Endothelial cell of umbilical vein (primary cell): ENCODE data around the gene IGSF10. TPM values are rescaled to one million over a fixed set of nuclear protein-coding genes. Genes with fewer than 3 reads are reported as not detected.

Source experiments
- BruUV-seq: library from RNA; stranded (reverse); fragments of 400-500 nt; replicated peaks from 2 replicates; lab custom pipeline; 2021; lab: Mats Ljungman, UMichigan
- CTCF ChIA-PET: fragments of 300-600, 350-600 bp; sonication (Branson Sonifier 250); formaldehyde crosslinking; loops from one replicate; lab custom pipeline; 2021; ENCODE audit warnings: antibody characterized with exemption, inconsistent platforms; lab: Charles Lee
- POLR2A ChIA-PET: fragments of 300-600, 350-600 bp; sonication (Branson Sonifier 250); formaldehyde crosslinking; loops from one replicate; lab custom pipeline; 2021; ENCODE audit warnings: antibody characterized with exemption, inconsistent platforms; lab: Charles Lee
- DNase-seq: peaks from one replicate; pipeline ENCODE4 v3.0.0-alpha.2; 2011; ENCODE audit warnings: low read depth, low spot score
- FAIRE-seq: peaks from 2 replicates; lab custom pipeline; 2011; peaks lifted over from hg19 to GRCh38; lab: Jason Lieb, UNC
- H2AFZ ChIP-seq: 2 replicates; pipeline ENCODE4 v1.6.0; 2012; ENCODE audit warnings: low read depth, low read length, control low read depth, inconsistent platforms
- H3K27ac ChIP-seq: 2 replicates; pipeline ENCODE4 v1.5.1; 2011; ENCODE audit warnings: low read depth, mild to moderate bottlenecking, control low read depth, low read length, moderate library complexity; ENCODE audit not compliant: insufficient read depth
- H3K27me3 ChIP-seq, 2 experiments: 2 replicates each; pipeline versions ENCODE4 v1.6.0 to v1.6.1; 2011; ENCODE audit warnings: low read length in 2 of 2, mixed read lengths in 1 of 2; ENCODE audit not compliant: control insufficient read depth in 2 of 2, insufficient read depth in 2 of 2
- H3K36me3 ChIP-seq, 2 experiments: 2 replicates in 1 of 2; 3 replicates in 1 of 2; pipeline ENCODE4 v1.5.1; 2011; ENCODE audit warnings: low read length in 2 of 2, mild to moderate bottlenecking in 1 of 2, moderate library complexity in 1 of 2; ENCODE audit not compliant: control insufficient read depth in 2 of 2, insufficient read depth in 2 of 2; ENCODE audit errors: extremely low read depth in 1 of 2
- H3K4me1 ChIP-seq: 3 replicates; pipeline ENCODE4 v1.5.1; 2011; ENCODE audit warnings: mild to moderate bottlenecking, low read length; ENCODE audit not compliant: control insufficient read depth, insufficient read depth; ENCODE audit errors: extremely low read depth
- H3K4me2 ChIP-seq: 2 replicates; pipeline ENCODE4 v1.6.1; 2011; ENCODE audit warnings: low read length, control low read depth, mixed read lengths; ENCODE audit not compliant: insufficient read depth
- H3K4me3 ChIP-seq, 3 experiments: fragments of 200-600 bp in 1 of 3; sonication (generic), shearing (Covaris generic) in 1 of 3; replicated peaks in 1 of 3; 2 replicates each; pipeline ENCODE4 v1.5.1; 2011 to 2016; ENCODE audit warnings: control low read depth in 3 of 3, low read length in 3 of 3, mild to moderate bottlenecking in 2 of 3, inconsistent platforms in 1 of 3, low read depth in 1 of 3, moderate library complexity in 1 of 3; ENCODE audit not compliant: insufficient read depth in 1 of 3
- H3K79me2 ChIP-seq: 2 replicates; pipeline ENCODE4 v1.6.0; 2012; ENCODE audit warnings: low read length, inconsistent platforms; ENCODE audit not compliant: control insufficient read depth, insufficient read depth
- H3K9ac ChIP-seq: replicated peaks from 2 replicates; pipeline ENCODE3; 2011; ENCODE audit warnings: low read length, control low read depth; ENCODE audit not compliant: insufficient read depth; ENCODE audit errors: extremely low read depth
- H3K9me1 ChIP-seq: replicated peaks from 3 replicates; pipeline ENCODE4 v1.6.0; 2011; ENCODE audit warnings: mild to moderate bottlenecking, low read length; ENCODE audit not compliant: control insufficient read depth, insufficient read depth; ENCODE audit errors: extremely low read depth
- H3K9me3 ChIP-seq: replicated peaks from 2 replicates; pipeline ENCODE4 v1.5.1; 2012; ENCODE audit warnings: low read length, inconsistent platforms; ENCODE audit not compliant: control insufficient read depth, insufficient read depth
- H4K20me1 ChIP-seq: replicated peaks from 2 replicates; pipeline ENCODE3; 2011; ENCODE audit warnings: mild to moderate bottlenecking, low read length; ENCODE audit not compliant: control insufficient read depth, insufficient read depth; ENCODE audit errors: extremely low read depth
- EZH2 ChIP-seq: IDR thresholded peaks from 2 replicates; pipeline ENCODE4 v1.6.1; 2012; ENCODE audit warnings: borderline replicate concordance, low read depth, mild to moderate bottlenecking, moderate library complexity, low read length, inconsistent platforms; ENCODE audit not compliant: severe bottlenecking
- FOS ChIP-seq: IDR thresholded peaks from 2 replicates; pipeline ENCODE4 v1.6.1; 2011; ENCODE audit warnings: mild to moderate bottlenecking, low read length, moderate library complexity, borderline replicate concordance; ENCODE audit not compliant: insufficient read depth
- GATA2 ChIP-seq: IDR thresholded peaks from 2 replicates; pipeline ENCODE4 v1.7.0; 2011; ENCODE audit warnings: low read depth, mild to moderate bottlenecking, moderate library complexity, mixed read lengths, low read length; ENCODE audit not compliant: insufficient read length, insufficient read depth
- JUN ChIP-seq: IDR thresholded peaks from 2 replicates; pipeline ENCODE4 v1.6.1; 2011; ENCODE audit warnings: borderline replicate concordance, low read depth; ENCODE audit not compliant: insufficient read length, insufficient read depth
- MYC ChIP-seq: IDR thresholded peaks from one replicate; pipeline ENCODE4 v1.6.1; 2011; ENCODE audit warnings: mild to moderate bottlenecking, low read depth, low read length
- POLR2A ChIP-seq: IDR thresholded peaks from 2 replicates; pipeline ENCODE4 v1.6.1; 2012; ENCODE audit warnings: low read depth, mild to moderate bottlenecking, control low read depth, low read length
- POLR2AphosphoS5 ChIP-seq: IDR thresholded peaks from 2 replicates; pipeline ENCODE4 v1.6.1; 2012; ENCODE audit warnings: low read depth, mild to moderate bottlenecking, control low read depth, low read length, moderate library complexity; ENCODE audit not compliant: insufficient read depth
- dilution Hi-C: fragments of 300-500 bp; cut with MboI; formaldehyde crosslinking; loops from one replicate; pipeline ENCODE4 v1.15.0; 2019; ENCODE audit warnings: low sequenced_read_pairs; ENCODE audit not compliant: extremely low pct_ligation_motif_present
- intact Hi-C: fragments of 100-400 bp; cut with micrococcal nuclease; formaldehyde crosslinking; loops from one replicate; pipeline ENCODE4 v1.10.0; 2022
- polyA plus RNA-seq, 4 experiments: library from polyadenylated mRNA; depleted of rRNA in 3 of 4; stranded (reverse) in 3 of 4; unstranded in 1 of 4; fragments of >200 nt; gene quantifications; 2 replicates each; pipeline versions ENCODE4 v1.2.1 to v1.2.3, GENCODE V29; 2011 to 2012; ENCODE audit warnings: missing spikeins in 1 of 4
- total RNA-seq: library from RNA; stranded (reverse); gene quantifications from 2 replicates; pipeline ENCODE4 v1.2.3, GENCODE V29; 2021
- TF ChIP-seq, protein P1 (sequence below): IDR thresholded peaks from 2 replicates; pipeline ENCODE4 v1.6.1; 2011; ENCODE audit not compliant: insufficient read depth, insufficient read length
- TF ChIP-seq, protein P2 (sequence below), 2 donors: IDR thresholded peaks; 1 replicate in 1 of 2; 2 replicates in 1 of 2; pipeline ENCODE4 v1.5.1; 2011; ENCODE audit warnings: low read length in 2 of 2, mild to moderate bottlenecking in 2 of 2, moderate library complexity in 2 of 2, control low read depth in 1 of 2, inconsistent platforms in 1 of 2, low read depth in 1 of 2; ENCODE audit not compliant: insufficient read depth in 1 of 2; ENCODE audit errors: extremely low read depth in 1 of 2

Gene IGSF10
- total and polyA plus RNA-seq, 2 donors (not counting 3 experiments of a cell fraction or from before 2014, with no cell fraction given), result 0.01 TPM; not detected in 1

DNA sequence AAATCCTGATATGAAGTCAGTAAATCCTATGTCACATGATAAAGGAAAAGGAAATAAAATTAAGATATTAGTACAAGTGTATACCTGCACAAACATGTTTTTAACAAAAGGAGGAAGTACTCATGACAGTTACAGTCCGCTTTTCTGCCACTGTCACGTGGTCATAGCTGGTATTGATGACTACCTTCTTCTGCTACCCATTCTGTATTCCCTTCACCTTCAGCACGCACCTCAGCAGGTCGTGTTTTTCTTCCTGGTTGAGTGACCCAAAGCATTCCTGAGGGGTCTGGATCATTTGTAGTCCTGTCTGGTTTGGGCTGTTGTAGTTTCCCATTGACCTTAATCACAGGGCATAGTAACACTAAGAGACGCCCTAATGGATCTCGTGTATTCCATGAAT is 41.1 kb downstream of the IGSF10 start:
- no peaks in the 10 kb centered on the region for H3K4me1 ChIP-seq
- ChIA-PET CTCF (no interaction called here), POLR2A (no interaction called here)
- no peaks in the 10 kb centered on the region for H3K9me3 ChIP-seq
- H3K4me3 ChIP-seq, result no peak overlapping the region
- BruUV-seq, result no TSS peak
- no peak overlapping the region for H3K4me2 ChIP-seq
- DNase-seq, result no peak
- no peak overlapping the region for H2AFZ ChIP-seq
- no peaks in the 10 kb centered on the region for H3K79me2 ChIP-seq
- no peak for FAIRE-seq
- no peak overlapping the region for H3K9ac ChIP-seq
- no peak overlapping the region for H3K27ac ChIP-seq
- dilution Hi-C loops (no loop called here), intact Hi-C loops (no loop called here)
- no peak for TF ChIP-seq GATA2
- TF ChIP-seq, protein P1, sequence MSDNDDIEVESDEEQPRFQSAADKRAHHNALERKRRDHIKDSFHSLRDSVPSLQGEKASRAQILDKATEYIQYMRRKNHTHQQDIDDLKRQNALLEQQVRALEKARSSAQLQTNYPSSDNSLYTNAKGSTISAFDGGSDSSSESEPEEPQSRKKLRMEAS, result no peak
- H3K9me1 ChIP-seq, result no peaks in the 10 kb centered on the region
- no peaks in the 10 kb centered on the region for H3K36me3 ChIP-seq
- no peaks in the 10 kb centered on the region for H4K20me1 ChIP-seq
- H3K27me3 ChIP-seq, result no peaks in the 10 kb centered on the region

DNA sequence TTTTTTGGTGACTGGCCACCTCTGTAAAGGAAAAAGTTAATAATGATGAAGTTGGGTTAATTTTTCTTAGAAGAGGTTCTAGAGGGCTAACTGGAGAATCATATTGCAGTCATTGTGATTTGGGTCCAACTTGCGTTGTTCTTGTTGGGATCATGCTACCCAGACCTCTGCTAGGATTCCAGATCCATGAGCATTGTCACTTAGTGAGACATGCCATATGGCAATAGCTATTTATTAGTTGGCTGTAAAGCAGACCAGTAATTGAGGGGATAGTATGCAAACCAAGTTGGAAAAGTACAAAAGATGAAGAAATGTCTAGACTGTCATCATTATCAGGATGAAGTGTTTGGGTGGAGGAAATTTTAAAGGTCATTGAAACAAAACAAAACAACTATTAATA is 45.6 kb downstream of the IGSF10 start:
- Histone ChIP-seq H3K4me1 (no peaks in the 10 kb centered on the region), H3K79me2 (no peaks in the 10 kb centered on the region), H3K36me3 (no peaks in the 10 kb centered on the region), H2AFZ (no peak overlapping the region), H3K4me2 (no peak overlapping the region), H4K20me1 (no peaks in the 10 kb centered on the region), H3K27me3 (no peaks in the 10 kb centered on the region), H3K27ac (no peak overlapping the region), H3K9ac (no peak overlapping the region), H3K4me3 (no peak overlapping the region), H3K9me1 (no peaks in the 10 kb centered on the region), H3K9me3 (no peaks in the 10 kb centered on the region)
- POLR2A ChIA-PET, result no interaction called here
- no peak for TF ChIP-seq MYC
- TF ChIP-seq, protein P1, result no peak
- TF ChIP-seq FOS, result no peak
- TF ChIP-seq EZH2, result no peak
- TF ChIP-seq GATA2, result no peak
- no peak for TF ChIP-seq JUN
- TF ChIP-seq, protein P2, sequence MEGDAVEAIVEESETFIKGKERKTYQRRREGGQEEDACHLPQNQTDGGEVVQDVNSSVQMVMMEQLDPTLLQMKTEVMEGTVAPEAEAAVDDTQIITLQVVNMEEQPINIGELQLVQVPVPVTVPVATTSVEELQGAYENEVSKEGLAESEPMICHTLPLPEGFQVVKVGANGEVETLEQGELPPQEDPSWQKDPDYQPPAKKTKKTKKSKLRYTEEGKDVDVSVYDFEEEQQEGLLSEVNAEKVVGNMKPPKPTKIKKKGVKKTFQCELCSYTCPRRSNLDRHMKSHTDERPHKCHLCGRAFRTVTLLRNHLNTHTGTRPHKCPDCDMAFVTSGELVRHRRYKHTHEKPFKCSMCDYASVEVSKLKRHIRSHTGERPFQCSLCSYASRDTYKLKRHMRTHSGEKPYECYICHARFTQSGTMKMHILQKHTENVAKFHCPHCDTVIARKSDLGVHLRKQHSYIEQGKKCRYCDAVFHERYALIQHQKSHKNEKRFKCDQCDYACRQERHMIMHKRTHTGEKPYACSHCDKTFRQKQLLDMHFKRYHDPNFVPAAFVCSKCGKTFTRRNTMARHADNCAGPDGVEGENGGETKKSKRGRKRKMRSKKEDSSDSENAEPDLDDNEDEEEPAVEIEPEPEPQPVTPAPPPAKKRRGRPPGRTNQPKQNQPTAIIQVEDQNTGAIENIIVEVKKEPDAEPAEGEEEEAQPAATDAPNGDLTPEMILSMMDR (IDR thresholded peaks at IDR 0.05; ENCODE audit: extremely low read depth in 1 of 2, insufficient read depth in 1 of 2, low read depth in 1 of 2, low read length in 2 of 2), result no peak
- TF ChIP-seq POLR2A, result no peak
- TF ChIP-seq POLR2AphosphoS5, result no peak
- dilution Hi-C loops (no loop called here), intact Hi-C loops (no loop called here)
- BruUV-seq, result no TSS peak
- DNase-seq (no peak), FAIRE-seq (no peak)
- CTCF ChIA-PET, result interaction anchor here (0.6 kb wide), 1 partner anchor 35 kb away, joined by 3 read pairs; no protein-coding TSS in a partner anchor
